ENCODE results near the gene IVD.

The IVD gene

DNA sequence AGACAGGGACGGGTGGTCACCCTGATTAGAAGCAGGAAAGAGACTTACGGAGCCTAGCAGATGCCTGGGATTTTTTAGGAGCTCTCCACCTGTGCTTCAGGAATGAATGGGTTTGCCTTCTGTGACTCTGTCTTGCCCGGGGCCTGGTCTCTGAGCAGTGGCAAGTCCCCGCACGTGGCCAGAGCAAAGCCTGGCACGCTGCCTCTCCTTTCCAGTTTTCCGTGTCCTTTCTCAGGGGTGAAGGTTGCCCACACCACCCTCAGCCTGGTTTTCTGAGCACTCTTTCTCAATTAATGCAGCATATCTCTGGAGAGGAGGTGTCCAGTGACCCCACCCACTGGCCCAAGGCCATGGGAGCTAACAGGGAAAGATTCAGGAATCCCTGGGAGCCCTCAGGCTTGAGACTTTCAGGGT, 50.7 kb downstream of the IVD start:
- Histone ChIP-seq H3K27me3 (ENCODE audit: control insufficient read depth, insufficient read depth, low read length) (no peaks in the 10 kb centered on the region), H3K4me2 (ENCODE audit: low read length) (no peak overlapping the region), H3K9ac (ENCODE audit: low read depth, low read length) (no peak overlapping the region), H3K4me3 (ENCODE audit: low read length) (no peak overlapping the region), H3K36me3 (ENCODE audit: insufficient read depth, low read length) (peaks cover 10% of the 10 kb centered on the region), H3K4me1 (ENCODE audit: control insufficient read depth, insufficient read depth, low read length) (peaks cover 17% of the 10 kb centered on the region), H3K9me3 (replicated peaks; ENCODE audit: low read length) (no peaks in the 10 kb centered on the region)

DNA sequence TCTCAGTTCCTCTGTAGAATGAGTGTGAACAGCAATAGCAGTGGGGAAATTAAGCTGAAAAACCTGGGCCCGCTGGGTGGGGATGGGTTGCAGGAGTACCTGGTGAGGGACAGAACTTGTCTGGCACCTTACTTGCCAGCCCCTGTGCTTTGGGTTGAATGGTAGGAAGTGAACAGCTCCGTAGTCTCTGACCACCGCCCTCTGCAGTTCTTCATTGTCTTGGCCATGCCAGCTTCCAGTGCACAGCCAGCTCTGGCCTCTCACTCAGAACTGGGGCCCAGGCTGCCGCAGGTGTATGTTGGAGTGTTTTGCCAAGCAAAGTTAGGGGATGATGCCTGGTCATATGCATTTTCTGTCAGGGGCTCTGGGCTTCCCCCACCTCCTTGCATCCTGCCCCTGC, 51.1 kb downstream of the IVD start:
- Histone ChIP-seq H3K27me3 (ENCODE audit: control insufficient read depth, insufficient read depth, low read length) (no peaks in the 10 kb centered on the region), H3K36me3 (ENCODE audit: insufficient read depth, low read length) (peaks cover 11% of the 10 kb centered on the region), H3K9ac (ENCODE audit: low read depth, low read length) (no peak overlapping the region), H3K9me3 (replicated peaks; ENCODE audit: low read length) (no peaks in the 10 kb centered on the region), H3K4me1 (ENCODE audit: control insufficient read depth, insufficient read depth, low read length) (peaks cover 17% of the 10 kb centered on the region), H3K4me3 (ENCODE audit: low read length) (no peak overlapping the region), H3K4me2 (ENCODE audit: low read length) (no peak overlapping the region)

DNA sequence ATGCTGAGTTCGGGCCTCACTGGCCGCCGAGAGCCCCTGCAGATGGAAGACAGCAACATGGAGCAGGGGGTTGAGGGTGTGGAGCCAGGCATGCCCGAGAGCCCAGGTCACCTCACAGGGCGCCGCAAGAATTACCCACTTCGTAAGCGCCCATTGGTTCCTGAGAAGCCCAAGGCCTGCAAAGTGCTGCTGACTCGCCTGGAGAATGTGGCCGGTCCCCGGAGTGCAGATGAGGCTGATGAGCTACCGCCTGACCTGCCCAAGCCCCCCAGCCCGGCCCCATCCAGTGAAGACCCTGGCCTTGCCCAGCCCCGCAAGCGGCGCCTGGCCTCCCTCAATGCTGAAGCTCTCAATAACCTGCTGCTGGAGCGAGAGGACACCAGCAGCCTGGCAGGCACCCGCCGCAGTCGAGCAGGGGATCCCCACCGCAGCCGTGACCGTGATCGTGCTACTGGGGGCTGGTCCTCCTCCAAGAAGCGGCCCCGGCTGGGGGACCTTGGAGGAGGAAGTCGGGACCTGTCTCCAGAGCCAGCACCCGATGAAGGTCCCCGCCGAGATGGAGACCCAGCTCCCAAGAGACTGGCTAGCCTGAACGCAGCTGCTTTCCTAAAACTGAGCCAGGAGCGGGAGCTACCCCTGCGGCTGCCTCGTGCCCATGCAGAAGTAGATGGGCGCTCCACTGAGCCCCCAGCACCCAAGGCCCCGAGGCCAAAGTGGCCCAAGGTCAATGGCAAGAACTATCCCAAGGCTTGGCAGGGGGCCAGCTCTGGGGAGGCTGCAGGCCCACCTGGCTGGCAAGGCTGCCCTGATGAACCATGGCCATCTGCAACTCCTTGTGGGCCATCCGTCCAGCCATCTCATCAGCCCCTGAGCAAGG, 53.1 kb downstream of the IVD start:
- Histone ChIP-seq H3K4me1 (ENCODE audit: control insufficient read depth, insufficient read depth, low read length) (peaks cover 17% of the 10 kb centered on the region), H3K9me3 (replicated peaks; ENCODE audit: low read length) (no peaks in the 10 kb centered on the region), H3K4me3 (ENCODE audit: low read length) (no peak overlapping the region), H3K4me2 (ENCODE audit: low read length) (no peak overlapping the region), H3K36me3 (ENCODE audit: insufficient read depth, low read length) (peaks cover 27% of the 10 kb centered on the region), H3K27me3 (ENCODE audit: control insufficient read depth, insufficient read depth, low read length) (no peaks in the 10 kb centered on the region), H3K9ac (ENCODE audit: low read depth, low read length) (no peak overlapping the region)

DNA sequence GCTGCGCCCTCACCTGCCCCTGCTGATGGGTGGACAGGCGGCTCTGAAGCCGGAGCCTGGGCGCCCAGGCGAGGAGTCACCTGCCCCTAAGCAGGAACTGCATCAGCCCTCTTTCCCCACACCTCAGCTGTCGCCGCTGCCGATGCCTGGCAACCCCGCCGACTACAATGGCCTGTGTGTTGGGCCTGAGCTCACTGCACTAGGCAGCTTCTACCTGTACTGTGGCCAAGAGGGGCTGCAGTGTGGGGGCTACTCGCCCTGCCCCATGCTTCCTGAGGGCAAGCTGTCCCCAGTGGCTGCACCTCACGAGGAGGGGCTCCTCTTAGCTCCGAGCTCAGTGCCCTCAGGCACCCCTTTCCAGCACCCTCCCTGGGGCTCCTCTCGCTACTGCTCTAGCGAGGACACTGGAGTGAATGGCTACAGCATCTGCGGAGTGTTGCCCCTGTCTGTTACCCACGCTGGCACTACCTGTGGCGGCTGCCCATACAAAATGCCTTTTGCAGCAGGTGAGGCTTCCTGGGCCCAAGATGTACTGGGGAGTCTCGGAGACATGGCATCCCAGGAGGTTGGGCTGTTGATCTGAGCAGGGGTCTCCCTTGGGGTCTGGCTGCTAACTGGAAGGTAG, 53.9 kb downstream of the IVD start:
- Histone ChIP-seq H3K4me3 (ENCODE audit: low read length) (no peak overlapping the region), H3K9me3 (replicated peaks; ENCODE audit: low read length) (no peaks in the 10 kb centered on the region), H3K9ac (ENCODE audit: low read depth, low read length) (no peak overlapping the region), H3K4me1 (ENCODE audit: control insufficient read depth, insufficient read depth, low read length) (peaks cover 14% of the 10 kb centered on the region), H3K36me3 (ENCODE audit: insufficient read depth, low read length) (peaks cover 32% of the 10 kb centered on the region), H3K27me3 (ENCODE audit: control insufficient read depth, insufficient read depth, low read length) (no peaks in the 10 kb centered on the region), H3K4me2 (ENCODE audit: low read length) (no peak overlapping the region)

DNA sequence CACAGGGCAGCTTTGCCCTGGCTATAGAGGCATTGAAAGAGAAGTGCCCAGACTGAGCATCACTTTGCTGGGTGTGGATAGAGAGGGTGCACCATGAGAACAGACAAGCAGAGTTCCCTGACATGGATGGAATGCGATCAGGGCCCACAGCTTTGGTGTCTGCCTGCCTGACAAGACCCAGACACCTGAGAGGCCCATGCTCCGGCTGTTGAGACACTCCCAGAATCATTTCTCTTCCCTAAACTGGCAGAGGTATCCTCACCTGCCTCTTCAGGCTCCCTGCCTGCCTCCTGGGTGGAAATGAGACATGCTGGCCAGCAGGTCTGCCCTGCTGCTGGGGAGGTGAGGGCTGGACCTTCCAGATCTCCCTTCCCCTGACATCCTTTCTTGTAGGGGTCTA, 54.8 kb downstream of the IVD start:
- H3K4me1 ChIP-seq (ENCODE audit: control insufficient read depth, insufficient read depth, low read length): peaks cover 5% of the 10 kb centered on the region
- no peaks in the 10 kb centered on the region for H3K27me3 ChIP-seq (ENCODE audit: control insufficient read depth, insufficient read depth, low read length)
- H3K36me3 ChIP-seq (ENCODE audit: insufficient read depth, low read length): peaks cover 38% of the 10 kb centered on the region
- H3K4me3 ChIP-seq (ENCODE audit: low read length): no peak overlapping the region
- H3K9ac ChIP-seq (ENCODE audit: low read depth, low read length): no peak overlapping the region
- H3K9me3 ChIP-seq (replicated peaks; ENCODE audit: low read length): no peaks in the 10 kb centered on the region
- H3K4me2 ChIP-seq (ENCODE audit: low read length): no peak overlapping the region

DNA sequence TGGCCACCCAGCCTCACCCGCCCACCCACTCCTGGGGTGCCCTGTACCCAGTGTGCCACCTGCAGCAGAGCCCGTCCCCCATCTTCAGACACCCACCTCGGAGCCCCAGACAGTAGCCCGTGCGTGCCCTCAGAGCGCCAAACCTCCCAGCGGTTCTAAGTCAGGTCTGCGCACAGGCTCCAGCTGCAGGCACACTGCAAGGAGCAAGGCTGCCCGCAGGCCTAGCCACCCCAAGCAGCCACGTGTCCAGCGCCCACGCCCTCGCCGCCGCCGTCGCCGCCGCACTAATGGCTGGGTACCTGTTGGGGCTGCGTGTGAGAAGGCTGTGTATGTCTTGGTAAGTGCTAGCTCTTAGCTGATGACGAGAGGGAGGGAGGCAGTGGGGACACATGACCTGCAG, 56.4 kb downstream of the IVD start:
- Histone ChIP-seq H3K9ac (ENCODE audit: low read depth, low read length) (no peak overlapping the region), H3K4me2 (ENCODE audit: low read length) (no peak overlapping the region), H3K36me3 (ENCODE audit: insufficient read depth, low read length) (peaks cover 51% of the 10 kb centered on the region), H3K9me3 (replicated peaks; ENCODE audit: low read length) (no peaks in the 10 kb centered on the region), H3K4me3 (ENCODE audit: low read length) (no peak overlapping the region), H3K4me1 (ENCODE audit: control insufficient read depth, insufficient read depth, low read length) (no peaks in the 10 kb centered on the region), H3K27me3 (ENCODE audit: control insufficient read depth, insufficient read depth, low read length) (no peaks in the 10 kb centered on the region)

DNA sequence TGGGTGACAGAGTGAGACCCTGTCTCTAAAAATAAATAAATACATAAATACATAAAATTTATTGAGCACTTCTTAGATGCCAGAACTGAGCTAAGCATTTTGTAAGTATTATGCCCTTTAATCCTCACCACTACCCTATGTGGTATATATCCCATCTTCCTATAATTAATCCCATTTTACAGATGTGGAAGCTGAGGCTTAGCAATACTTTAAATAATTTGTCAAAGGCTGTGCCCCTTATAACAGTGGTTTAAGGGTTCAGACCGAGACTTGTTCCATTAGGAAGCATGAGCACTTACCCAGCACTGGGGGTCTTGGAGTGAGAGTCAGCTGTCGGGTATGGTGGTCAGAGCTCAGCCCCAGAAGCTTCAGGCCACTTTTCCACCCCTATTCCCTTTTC, 57.7 kb downstream of the IVD start:
- H3K9ac ChIP-seq (ENCODE audit: low read depth, low read length): no peak overlapping the region
- no peak overlapping the region for H3K4me2 ChIP-seq (ENCODE audit: low read length)
- H3K9me3 ChIP-seq (replicated peaks; ENCODE audit: low read length): no peaks in the 10 kb centered on the region
- no peak overlapping the region for H3K4me3 ChIP-seq (ENCODE audit: low read length)
- H3K36me3 ChIP-seq (ENCODE audit: insufficient read depth, low read length): peaks cover 55% of the 10 kb centered on the region
- H3K27me3 ChIP-seq (ENCODE audit: control insufficient read depth, insufficient read depth, low read length): no peaks in the 10 kb centered on the region
- H3K4me1 ChIP-seq (ENCODE audit: control insufficient read depth, insufficient read depth, low read length): no peaks in the 10 kb centered on the region

DNA sequence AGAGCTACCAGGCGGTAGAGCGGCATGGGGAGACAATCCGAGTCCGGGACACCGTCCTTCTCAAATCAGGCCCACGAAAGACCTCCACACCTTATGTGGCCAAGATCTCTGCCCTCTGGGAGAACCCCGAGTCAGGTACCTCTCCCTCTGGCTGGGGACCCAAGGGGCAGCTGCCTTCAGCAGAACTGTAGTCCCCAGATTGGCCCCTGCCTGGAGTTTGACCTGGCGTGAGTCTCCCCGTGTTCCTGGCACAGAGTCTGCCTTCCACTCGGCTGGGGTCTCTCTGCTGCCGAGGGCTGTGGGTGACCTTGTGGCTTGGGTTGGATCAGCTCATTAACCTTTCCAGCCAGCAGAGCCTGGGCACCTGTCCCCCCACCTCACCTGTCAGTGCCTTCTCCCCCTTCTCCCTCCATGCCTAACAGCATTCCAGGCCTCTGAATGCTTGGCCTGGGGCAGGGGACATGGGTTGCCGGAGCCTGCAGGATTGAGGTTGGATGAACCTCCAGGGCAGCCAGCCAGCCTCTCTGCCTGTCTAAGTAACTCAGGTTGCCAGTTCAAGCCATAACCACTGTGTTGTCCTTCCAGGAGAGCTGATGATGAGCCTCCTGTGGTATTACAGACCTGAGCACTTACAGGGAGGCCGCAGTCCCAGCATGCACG, 58.4 kb downstream of the IVD start:
- Histone ChIP-seq H3K4me1 (ENCODE audit: control insufficient read depth, insufficient read depth, low read length) (no peaks in the 10 kb centered on the region), H3K36me3 (ENCODE audit: insufficient read depth, low read length) (peaks cover 56% of the 10 kb centered on the region), H3K27me3 (ENCODE audit: control insufficient read depth, insufficient read depth, low read length) (no peaks in the 10 kb centered on the region), H3K9ac (ENCODE audit: low read depth, low read length) (no peak overlapping the region), H3K9me3 (replicated peaks; ENCODE audit: low read length) (no peaks in the 10 kb centered on the region), H3K4me2 (ENCODE audit: low read length) (no peak overlapping the region), H3K4me3 (ENCODE audit: low read length) (no peak overlapping the region)

DNA sequence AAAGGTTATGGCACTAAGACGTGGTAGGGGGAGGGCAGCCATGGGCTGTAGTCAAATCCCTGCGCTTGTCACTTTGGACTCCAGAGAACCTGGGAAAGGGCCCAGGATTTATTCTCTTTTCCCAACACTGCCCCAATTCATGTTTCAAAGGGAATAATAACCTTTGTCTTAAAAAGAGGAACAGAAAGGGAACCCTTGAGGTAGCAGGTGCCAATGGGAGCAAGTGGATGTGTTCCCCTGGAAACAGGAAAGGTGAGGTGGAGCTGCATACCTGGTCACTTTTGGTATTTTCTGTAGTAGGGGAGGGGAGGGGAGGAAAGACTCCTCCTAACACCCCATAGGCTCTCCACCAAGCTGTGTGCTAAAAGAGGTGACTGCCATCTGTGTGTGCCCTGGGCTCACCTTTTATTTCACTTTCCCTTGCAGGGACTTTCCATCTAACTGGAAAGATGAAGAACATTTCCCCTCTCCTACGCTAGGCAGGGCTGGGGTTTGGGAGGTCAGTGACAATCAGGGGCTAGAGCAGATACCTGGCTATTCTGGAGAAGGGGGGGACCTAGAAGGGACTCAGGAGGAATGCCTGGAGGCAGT, 59.1 kb downstream of the IVD start:
- no peak overlapping the region for H3K4me2 ChIP-seq (ENCODE audit: low read length)
- H3K27me3 ChIP-seq (ENCODE audit: control insufficient read depth, insufficient read depth, low read length): no peaks in the 10 kb centered on the region
- H3K9me3 ChIP-seq (replicated peaks; ENCODE audit: low read length): no peaks in the 10 kb centered on the region
- H3K4me1 ChIP-seq (ENCODE audit: control insufficient read depth, insufficient read depth, low read length): peaks cover under 1% of the 10 kb centered on the region
- H3K9ac ChIP-seq (ENCODE audit: low read depth, low read length): no peak overlapping the region
- no peak overlapping the region for H3K4me3 ChIP-seq (ENCODE audit: low read length)
- H3K36me3 ChIP-seq (ENCODE audit: insufficient read depth, low read length): peaks cover 54% of the 10 kb centered on the region

DNA sequence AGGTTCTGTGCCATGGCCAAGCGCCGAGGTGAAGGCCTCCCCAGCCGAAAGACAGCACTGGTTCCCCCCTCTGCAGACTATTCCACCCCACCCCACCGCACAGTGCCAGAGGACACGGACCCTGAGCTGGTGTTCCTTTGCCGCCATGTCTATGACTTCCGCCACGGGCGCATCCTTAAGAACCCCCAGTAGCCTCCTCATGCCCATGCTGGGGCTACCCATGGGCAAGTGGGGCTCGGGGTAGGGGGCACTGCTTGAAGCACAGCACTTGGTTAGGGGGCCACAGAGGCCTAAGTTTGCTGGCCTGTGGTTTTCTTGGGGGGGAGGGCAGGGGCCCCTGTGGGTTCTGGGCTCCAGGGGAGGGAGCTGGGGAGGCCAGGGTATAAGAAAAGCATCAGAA, 60.3 kb downstream of the IVD start:
- no peak overlapping the region for H3K4me3 ChIP-seq (ENCODE audit: low read length)
- H3K9me3 ChIP-seq (replicated peaks; ENCODE audit: low read length): no peaks in the 10 kb centered on the region
- H3K36me3 ChIP-seq (ENCODE audit: insufficient read depth, low read length): peaks cover 46% of the 10 kb centered on the region

DNA sequence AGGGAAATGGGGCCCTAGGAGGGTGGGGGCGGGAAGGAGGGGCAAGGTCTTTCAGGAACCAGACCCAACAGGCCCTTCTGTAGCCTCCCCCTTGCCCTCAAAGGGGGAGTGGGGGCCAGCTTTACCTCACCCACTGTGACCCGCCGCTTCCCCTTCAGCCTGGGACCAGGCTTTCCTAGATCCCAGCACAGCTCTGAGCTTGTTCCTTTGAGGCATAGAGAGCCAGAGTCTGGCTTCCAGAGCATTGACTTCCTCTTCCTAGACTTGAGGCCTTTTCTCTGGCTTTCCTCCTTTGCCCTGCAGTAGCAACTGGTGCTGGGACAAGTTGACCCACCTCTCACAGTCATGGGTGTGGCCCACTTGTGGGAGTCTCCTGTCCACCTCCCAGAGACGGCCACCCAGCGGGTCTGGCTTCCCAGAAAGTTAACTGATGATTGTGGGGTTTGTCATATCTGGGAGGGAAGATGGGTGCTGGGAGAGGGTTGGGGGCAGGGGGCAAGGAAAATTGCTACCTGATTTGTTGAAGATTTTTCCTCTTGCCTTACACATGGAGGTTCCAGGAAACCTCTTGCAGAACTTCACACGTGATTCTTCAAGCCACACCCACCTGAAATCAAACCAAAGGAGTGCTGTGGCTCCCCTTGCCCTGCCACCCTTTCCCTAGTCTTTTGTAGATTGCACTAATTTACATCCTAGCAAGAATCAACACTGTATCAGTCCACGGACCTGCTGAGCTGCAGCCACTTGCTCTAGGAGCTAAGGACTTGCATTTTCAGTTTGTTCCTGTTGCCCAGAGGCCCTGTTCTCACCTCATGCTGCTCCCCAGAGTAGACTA, 61.0 kb downstream of the IVD start:
- no peaks in the 10 kb centered on the region for H3K27me3 ChIP-seq (ENCODE audit: control insufficient read depth, insufficient read depth, low read length)
- no peak overlapping the region for H3K9ac ChIP-seq (ENCODE audit: low read depth, low read length)
- peaks cover 46% of the 10 kb centered on the region for H3K36me3 ChIP-seq (ENCODE audit: insufficient read depth, low read length)
- no peaks in the 10 kb centered on the region for H3K9me3 ChIP-seq (replicated peaks; ENCODE audit: low read length)
- H3K4me3 ChIP-seq (ENCODE audit: low read length): no peak overlapping the region
- peaks cover 14% of the 10 kb centered on the region for H3K4me1 ChIP-seq (ENCODE audit: control insufficient read depth, insufficient read depth, low read length)
- H3K4me2 ChIP-seq (ENCODE audit: low read length): no peak overlapping the region

More for the DNA sequence above, 60.3 kb downstream of the IVD start:
- H3K4me2 ChIP-seq (ENCODE audit: low read length): no peak overlapping the region
- no peak overlapping the region for H3K9ac ChIP-seq (ENCODE audit: low read depth, low read length)
- H3K4me1 ChIP-seq (ENCODE audit: control insufficient read depth, insufficient read depth, low read length): peaks cover 10% of the 10 kb centered on the region
- no peaks in the 10 kb centered on the region for H3K27me3 ChIP-seq (ENCODE audit: control insufficient read depth, insufficient read depth, low read length)
